NCI-H345 treated with DMSO at 0.1 percent for 48 hours (cell line): ENCODE measurements around the gene MYO3B.
"Not testable (repeated sequence)": the region's sequence is repeated elsewhere in the genome, so short reads cannot be mapped to it uniquely, and the experiment has no call there.

Source experiments
- DNase-seq: peaks from one replicate; lab custom pipeline; 2025; ENCODE audit not compliant: unreplicated experiment; lab: John Stamatoyannopoulos, UW

The MYO3B gene

GRCh38 chr2:170255971-170256370 is 78.0 kb downstream of the MYO3B start:
- no peak for DNase-seq

- DNase-seq = no peak
Measured at GRCh38 chr2:170258382-170258781, 80.4 kb downstream of the MYO3B start.

GRCh38 chr2:170260188-170260587 is 82.2 kb downstream of the MYO3B start:
- DNase-seq = no peak

GRCh38 chr2:170261566-170261965 is 83.6 kb downstream of the MYO3B start:
- DNase-seq = no peak

- no peak for DNase-seq
Measured at GRCh38 chr2:170262343-170262742, 84.4 kb downstream of the MYO3B start.

- no peak for DNase-seq
Measured at GRCh38 chr2:170262806-170263205, 84.9 kb downstream of the MYO3B start.

- not testable (repeated sequence) for DNase-seq
Measured at GRCh38 chr2:170263728-170264521, 86.0 kb downstream of the MYO3B start.

- no peak for DNase-seq
Measured at GRCh38 chr2:170264522-170264860, 86.5 kb downstream of the MYO3B start.

GRCh38 chr2:170264865-170265264 is 86.9 kb downstream of the MYO3B start:
- DNase-seq = no peak

GRCh38 chr2:170265321-170265720 is 87.4 kb downstream of the MYO3B start:
- DNase-seq = no peak

GRCh38 chr2:170266358-170266757 is 88.4 kb downstream of the MYO3B start:
- DNase-seq = no peak

- no peak for DNase-seq
Measured at GRCh38 chr2:170267071-170267470, 89.1 kb downstream of the MYO3B start.

- DNase-seq = no peak
Measured at GRCh38 chr2:170270278-170270864, 92.4 kb downstream of the MYO3B start.

GRCh38 chr2:170271340-170271739 is 93.4 kb downstream of the MYO3B start:
- peak; percentile 26 for DNase-seq

GRCh38 chr2:170276056-170276455 is 98.1 kb downstream of the MYO3B start:
- no peak for DNase-seq

GRCh38 chr2:170276925-170277629 is 99.1 kb downstream of the MYO3B start:
- no peak for DNase-seq

GRCh38 chr2:170277951-170278350 is 100.0 kb downstream of the MYO3B start:
- no peak for DNase-seq

- DNase-seq = not testable (repeated sequence)
Measured at GRCh38 chr2:170279615-170280014, 101.7 kb downstream of the MYO3B start.

GRCh38 chr2:170282851-170283250 is 104.9 kb downstream of the MYO3B start:
- no peak for DNase-seq

- DNase-seq = no peak
Measured at GRCh38 chr2:170284205-170284604, 106.3 kb downstream of the MYO3B start.

- DNase-seq = no peak
Measured at GRCh38 chr2:170288859-170289258, 110.9 kb downstream of the MYO3B start.

GRCh38 chr2:170291474-170291873 is 113.5 kb downstream of the MYO3B start:
- DNase-seq = no peak
